Activated CD4-positive, alpha-beta memory T cell treated with anti-CD3 and anti-CD28 coated beads for 36 hours (primary cell): ENCODE measurements around the gene RCSD1. TPM values are rescaled to one million over a fixed set of nuclear protein-coding genes. Genes with fewer than 3 reads are reported as not detected.

Experiments
- CTCF ChIA-PET: fragments of 350-600 bp; sonication (Branson Sonifier 250); formaldehyde crosslinking; loops from one replicate; lab custom pipeline; 2021; ENCODE audit warnings: antibody characterized with exemption, inconsistent platforms; lab: Charles Lee
- POLR2A ChIA-PET: fragments of 350-600 bp; sonication (Branson Sonifier 250); formaldehyde crosslinking; loops from one replicate; lab custom pipeline; 2021; ENCODE audit warnings: antibody characterized with exemption; lab: Charles Lee
- DNase-seq: peaks from one replicate; pipeline ENCODE4 v3.0.0-alpha.2; 2020
- H3K27ac Mint-ChIP-seq: one replicate; pipeline ENCODE4 v1.8.0; 2021; ENCODE audit warnings: mixed read lengths
- H3K27me3 Mint-ChIP-seq: one replicate; pipeline ENCODE4 v1.8.0; 2021; ENCODE audit warnings: mixed read lengths
- H3K36me3 Mint-ChIP-seq: one replicate; pipeline ENCODE4 v1.8.0; 2021; ENCODE audit warnings: mixed read lengths
- H3K4me1 Mint-ChIP-seq: one replicate; pipeline ENCODE4 v1.8.0; 2021; ENCODE audit warnings: low read depth, mixed read lengths
- H3K4me3 Mint-ChIP-seq: one replicate; pipeline ENCODE4 v1.8.0; 2021; ENCODE audit warnings: mild to moderate bottlenecking, mixed read lengths
- H3K9me3 Mint-ChIP-seq: one replicate; pipeline ENCODE4 v1.8.0; 2021; ENCODE audit warnings: mixed read lengths
- intact Hi-C: fragments of 100-400 bp; cut with micrococcal nuclease; formaldehyde crosslinking; loops from one replicate; pipeline ENCODE4 v1.15.1; 2023
- total RNA-seq, 2 experiments: library from RNA; stranded (reverse); gene quantifications; one replicate each; pipeline ENCODE4 v1.2.3, GENCODE V29; 2021

RCSD1 gene
- total RNA-seq, 2 experiments from 2014 or later = 61.7 to 65.8 TPM

GRCh38 chr1:167631386-167631935, 1.4 kb downstream of the RCSD1 start:
- H3K27me3 Mint-ChIP-seq = no peaks in the 10 kb centered on the region
- CTCF ChIA-PET = interaction anchor here (0.8 to 8.5 kb wide), 8 partner anchors 15 to 411 kb away, joined by 3 to 98 read pairs (median 4); no protein-coding TSS in a partner anchor
- no peak for DNase-seq
- intact Hi-C loops = loop anchor here (2.0 to 5.0 kb wide), 2 partner anchors 79 to 306 kb away; partner anchors contain the start of genes CREG1, DCAF6 and MPC2
- peaks cover 68% of the 10 kb centered on the region for H3K4me1 Mint-ChIP-seq
- no peaks in the 10 kb centered on the region for H3K9me3 Mint-ChIP-seq
- peak overlapping the region; percentile 93 for H3K4me3 Mint-ChIP-seq
- POLR2A ChIA-PET = interaction anchor here (0.8 to 3.9 kb wide), 11 partner anchors 10 to 411 kb away, joined by 3 to 23 read pairs (median 5); partner anchors contain the start of genes CREG1, DCAF6 and POU2F1
- H3K36me3 Mint-ChIP-seq = peaks cover 31% of the 10 kb centered on the region
- peak overlapping the region; percentile 97 for H3K27ac Mint-ChIP-seq

- no peaks in the 10 kb centered on the region for H3K27me3 Mint-ChIP-seq
- CTCF ChIA-PET = interaction anchor here (0.9 to 8.5 kb wide), 7 partner anchors 15 to 412 kb away, joined by 3 to 98 read pairs (median 4); no protein-coding TSS in a partner anchor
- H3K27ac Mint-ChIP-seq = peak overlapping the region; percentile 97
- peak; percentile 68 for DNase-seq
- H3K36me3 Mint-ChIP-seq = peaks cover 31% of the 10 kb centered on the region
- no peaks in the 10 kb centered on the region for H3K9me3 Mint-ChIP-seq
- intact Hi-C loops = loop anchor here (2.0 to 5.0 kb wide), 3 partner anchors 57 to 305 kb away; partner anchors contain the start of genes CREG1, DCAF6 and MPC2
- POLR2A ChIA-PET = interaction anchor here (0.8 to 2.6 kb wide), 9 partner anchors 9 to 412 kb away, joined by 3 to 13 read pairs (median 5); partner anchors contain the start of genes CREG1, DCAF6 and POU2F1
- H3K4me3 Mint-ChIP-seq = peak overlapping the region; percentile 93
- peaks cover 73% of the 10 kb centered on the region for H3K4me1 Mint-ChIP-seq
These were observed 2.0 kb downstream of the RCSD1 start for GRCh38 chr1:167631936-167632614.

- H3K9me3 Mint-ChIP-seq = no peaks in the 10 kb centered on the region
- H3K27ac Mint-ChIP-seq = peak overlapping the region; percentile 97
- ChIA-PET POLR2A (interaction anchor here (0.8 to 2.3 kb wide), 3 partner anchors 8 to 40 kb away, joined by 3 to 9 read pairs (median 5); no protein-coding TSS in a partner anchor), CTCF (interaction anchor here (0.8 to 8.5 kb wide), 3 partner anchors 9 to 55 kb away, joined by 3 to 98 read pairs (median 6); no protein-coding TSS in a partner anchor)
- intact Hi-C loops = loop anchor here (1.0 to 5.0 kb wide), 3 partner anchors 9 to 304 kb away; partner anchors contain the start of genes DCAF6 and MPC2
- DNase-seq = peak; percentile 6
- H3K27me3 Mint-ChIP-seq = no peaks in the 10 kb centered on the region
- peaks cover 36% of the 10 kb centered on the region for H3K36me3 Mint-ChIP-seq
- peak overlapping the region; percentile 93 for H3K4me3 Mint-ChIP-seq
- H3K4me1 Mint-ChIP-seq = peaks cover 75% of the 10 kb centered on the region
These were observed 3.4 kb downstream of the RCSD1 start for GRCh38 chr1:167633258-167633944.

GRCh38 chr1:167634435-167634834, 4.4 kb downstream of the RCSD1 start:
- H3K9me3 Mint-ChIP-seq = no peaks in the 10 kb centered on the region
- intact Hi-C loops = loop anchor here (5.0 kb wide), 1 partner anchor 303 kb away; the partner anchor contains the start of genes DCAF6 and MPC2
- peaks cover 69% of the 10 kb centered on the region for H3K4me1 Mint-ChIP-seq
- H3K4me3 Mint-ChIP-seq = peak overlapping the region; percentile 14
- POLR2A ChIA-PET = interaction anchor here (1.8 to 2.0 kb wide), 2 partner anchors 16 to 34 kb away, joined by 5 to 7 read pairs; no protein-coding TSS in a partner anchor
- DNase-seq = no peak
- peaks cover 38% of the 10 kb centered on the region for H3K36me3 Mint-ChIP-seq
- H3K27me3 Mint-ChIP-seq = no peaks in the 10 kb centered on the region
- CTCF ChIA-PET = interaction anchor here (0.8 to 8.5 kb wide), 4 partner anchors 8 to 77 kb away, joined by 3 to 98 read pairs (median 4); no protein-coding TSS in a partner anchor
- peak overlapping the region; percentile 97 for H3K27ac Mint-ChIP-seq

GRCh38 chr1:167635156-167635648, 5.2 kb downstream of the RCSD1 start:
- Mint-ChIP-seq H3K27me3 (no peaks in the 10 kb centered on the region), H3K27ac (peak overlapping the region; percentile 97), H3K4me3 (no peak overlapping the region), H3K36me3 (peaks cover 36% of the 10 kb centered on the region), H3K4me1 (peaks cover 72% of the 10 kb centered on the region), H3K9me3 (no peaks in the 10 kb centered on the region)
- ChIA-PET CTCF (interaction anchor here (0.6 to 8.5 kb wide), 4 partner anchors 13 to 78 kb away, joined by 3 to 98 read pairs (median 4); no protein-coding TSS in a partner anchor), POLR2A (interaction anchor here (1.8 to 2.0 kb wide), 2 partner anchors 15 to 35 kb away, joined by 5 to 7 read pairs; no protein-coding TSS in a partner anchor)
- DNase-seq = peak; percentile 7
- intact Hi-C loops = no loop called here

- intact Hi-C loops = no loop called here
- Mint-ChIP-seq H3K9me3 (no peaks in the 10 kb centered on the region), H3K27me3 (no peaks in the 10 kb centered on the region), H3K4me1 (peaks cover 79% of the 10 kb centered on the region), H3K27ac (peak overlapping the region; percentile 87), H3K36me3 (peaks cover 34% of the 10 kb centered on the region), H3K4me3 (no peak overlapping the region)
- ChIA-PET POLR2A (interaction anchor here (1.0 to 2.0 kb wide), 3 partner anchors 8 to 35 kb away, joined by 3 to 11 read pairs (median 7); no protein-coding TSS in a partner anchor), CTCF (interaction anchor here (0.5 to 8.5 kb wide), 7 partner anchors 8 to 80 kb away, joined by 3 to 98 read pairs (median 5); no protein-coding TSS in a partner anchor)
- no peak for DNase-seq
These were observed 5.9 kb downstream of the RCSD1 start for GRCh38 chr1:167635941-167636340.

GRCh38 chr1:167638064-167638463, 8.0 kb downstream of the RCSD1 start:
- H3K27me3 Mint-ChIP-seq = no peaks in the 10 kb centered on the region
- peak overlapping the region; percentile 87 for H3K27ac Mint-ChIP-seq
- no peak overlapping the region for H3K4me3 Mint-ChIP-seq
- DNase-seq = no peak
- H3K9me3 Mint-ChIP-seq = no peaks in the 10 kb centered on the region
- ChIA-PET POLR2A (interaction anchor here (1.9 kb wide), 1 partner anchor 10 kb away, joined by 11 read pairs; no protein-coding TSS in a partner anchor), CTCF (interaction anchor here (0.6 to 8.5 kb wide), 8 partner anchors 18 to 83 kb away, joined by 3 to 98 read pairs (median 5); no protein-coding TSS in a partner anchor)
- peaks cover 91% of the 10 kb centered on the region for H3K4me1 Mint-ChIP-seq
- peaks cover 40% of the 10 kb centered on the region for H3K36me3 Mint-ChIP-seq
- intact Hi-C loops = no loop called here

GRCh38 chr1:167640051-167640450, 10.0 kb downstream of the RCSD1 start:
- Mint-ChIP-seq H3K27ac (peak overlapping the region; percentile 30), H3K4me3 (no peak overlapping the region), H3K9me3 (no peaks in the 10 kb centered on the region), H3K36me3 (peaks cover 25% of the 10 kb centered on the region), H3K27me3 (no peaks in the 10 kb centered on the region), H3K4me1 (peaks cover 91% of the 10 kb centered on the region)
- POLR2A ChIA-PET = no interaction called here
- CTCF ChIA-PET = no interaction called here
- peak; percentile 4 for DNase-seq
- intact Hi-C loops = no loop called here

- DNase-seq = peak; percentile 20
- Mint-ChIP-seq H3K36me3 (peaks cover 25% of the 10 kb centered on the region), H3K27ac (peak overlapping the region; percentile 85), H3K9me3 (no peaks in the 10 kb centered on the region), H3K27me3 (no peaks in the 10 kb centered on the region), H3K4me1 (peaks cover 84% of the 10 kb centered on the region), H3K4me3 (peak overlapping the region; percentile 0)
- intact Hi-C loops = loop anchor here (1.0 kb wide), 1 partner anchor 9 kb away; no protein-coding TSS in a partner anchor
- ChIA-PET CTCF (interaction anchor here (0.8 to 1.7 kb wide), 4 partner anchors 8 to 86 kb away, joined by 3 to 9 read pairs (median 4); no protein-coding TSS in a partner anchor), POLR2A (interaction anchor here (1.2 to 2.4 kb wide), 3 partner anchors 9 to 13 kb away, joined by 3 to 9 read pairs (median 7); no protein-coding TSS in a partner anchor)
These were observed 11.9 kb downstream of the RCSD1 start for GRCh38 chr1:167641786-167642500.

- peak; percentile 6 for DNase-seq
- H3K9me3 Mint-ChIP-seq = no peaks in the 10 kb centered on the region
- no peak overlapping the region for H3K4me3 Mint-ChIP-seq
- ChIA-PET CTCF (interaction anchor here (0.8 to 1.7 kb wide), 4 partner anchors 9 to 87 kb away, joined by 3 to 9 read pairs (median 4); no protein-coding TSS in a partner anchor), POLR2A (interaction anchor here (1.2 to 2.4 kb wide), 3 partner anchors 9 to 14 kb away, joined by 3 to 9 read pairs (median 7); no protein-coding TSS in a partner anchor)
- peaks cover 24% of the 10 kb centered on the region for H3K36me3 Mint-ChIP-seq
- no peaks in the 10 kb centered on the region for H3K27me3 Mint-ChIP-seq
- intact Hi-C loops = loop anchor here (1.0 kb wide), 1 partner anchor 9 kb away; no protein-coding TSS in a partner anchor
- peak overlapping the region; percentile 85 for H3K27ac Mint-ChIP-seq
- H3K4me1 Mint-ChIP-seq = peaks cover 80% of the 10 kb centered on the region
These were observed 12.4 kb downstream of the RCSD1 start for GRCh38 chr1:167642501-167642826.
